Ectodermal cell (in vitro differentiated cells): ENCODE measurements around the gene ICA1L.

Experiments used
- H3K27ac ChIP-seq: 2 replicates; pipeline ENCODE4 v1.7.0; 2013; ENCODE audit warnings: mild to moderate bottlenecking, low read depth, low read length; ENCODE audit not compliant: insufficient read depth, poor library complexity, severe bottlenecking
- H3K27me3 ChIP-seq: 2 replicates; pipeline ENCODE4 v1.7.0; 2013; ENCODE audit warnings: mild to moderate bottlenecking, low read length; ENCODE audit not compliant: insufficient read depth, control insufficient read depth, poor library complexity, severe bottlenecking
- H3K36me3 ChIP-seq: one replicate; pipeline ENCODE4 v1.7.0; 2013; ENCODE audit warnings: low read length; ENCODE audit not compliant: control insufficient read depth, insufficient read depth
- H3K4me1 ChIP-seq: one replicate; pipeline ENCODE4 v1.7.0; 2013; ENCODE audit warnings: low read length; ENCODE audit not compliant: control insufficient read depth, insufficient read depth
- H3K4me3 ChIP-seq: 2 replicates; pipeline ENCODE4 v1.7.0; 2013; ENCODE audit warnings: low read depth, low read length, control low read depth; ENCODE audit not compliant: insufficient read depth
- H3K9me3 ChIP-seq: 2 replicates; pipeline ENCODE4 v1.7.0; 2013; ENCODE audit warnings: mild to moderate bottlenecking, low read length, moderate library complexity; ENCODE audit not compliant: control insufficient read depth
- WGBS, 2 experiments: methylation state at CpG; one replicate each; pipeline ENCODE4 v1.1.7; 2013; ENCODE audit warnings: missing lambda C conversion rate in 2 of 2; 5-methylcytosine and 5-hydroxymethylcytosine counted together

Gene ICA1L

DNA sequence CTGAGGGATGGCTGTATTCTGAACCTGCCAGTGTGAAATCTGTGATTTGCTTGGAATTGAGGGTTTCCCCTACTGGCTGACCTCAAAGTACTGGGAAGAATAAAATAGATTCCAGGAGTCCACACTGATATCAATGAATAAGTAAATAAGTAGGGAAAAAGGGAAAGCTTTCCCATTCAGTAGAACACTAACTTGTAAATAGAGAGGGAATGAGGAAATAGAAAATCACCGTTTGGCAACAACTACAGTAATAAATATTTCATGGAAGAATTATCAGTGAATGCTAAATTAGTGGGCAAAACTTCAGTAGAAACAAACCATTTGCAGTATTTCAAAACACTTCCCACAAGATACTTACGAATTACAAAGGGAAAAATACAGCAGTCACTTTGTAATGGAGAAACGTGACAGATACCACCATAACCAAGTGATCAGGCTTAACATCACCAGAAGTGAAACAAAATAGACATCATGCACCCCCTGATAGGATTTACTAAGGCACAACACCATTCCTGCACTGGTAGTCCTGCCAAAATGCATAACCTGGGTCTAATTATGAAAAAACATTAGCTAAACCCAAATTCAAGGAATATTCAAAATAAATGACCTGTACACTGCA is 88.5 kb downstream of the ICA1L start:
- Histone ChIP-seq H3K9me3 (no peaks in the 10 kb centered on the region), H3K36me3 (peaks cover 9% of the 10 kb centered on the region), H3K27ac (no peak overlapping the region), H3K27me3 (no peaks in the 10 kb centered on the region), H3K4me1 (no peaks in the 10 kb centered on the region), H3K4me3 (no peak overlapping the region)
- WGBS, 2 experiments = 83 to 89% methylated on average over 2 of the region's 3 CpGs

DNA sequence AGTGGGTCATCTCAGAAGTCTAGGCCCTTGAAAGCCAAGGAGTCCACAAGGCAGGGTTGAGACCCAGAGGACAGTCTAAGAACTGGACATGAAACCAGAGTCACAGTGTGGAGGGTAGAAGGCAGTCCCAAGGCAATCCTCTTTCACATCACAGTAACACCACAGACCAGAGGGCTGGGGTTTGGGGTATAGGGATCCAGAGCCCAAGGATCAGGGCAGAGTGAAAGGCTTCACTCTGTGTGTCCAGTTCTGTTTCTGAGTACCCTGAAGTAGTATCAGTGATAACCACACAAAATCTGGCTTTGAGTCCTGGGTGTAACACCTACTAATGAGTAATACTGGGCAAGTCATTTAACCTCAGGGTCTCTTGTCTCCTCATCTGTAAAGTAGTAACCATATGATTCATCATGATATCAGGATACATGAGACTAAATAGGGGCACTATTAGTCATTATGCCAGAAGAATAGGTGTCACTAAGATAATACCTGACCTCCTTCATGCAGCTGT is 91.0 kb downstream of the ICA1L start:
- H3K36me3 ChIP-seq = peaks cover 13% of the 10 kb centered on the region
- H3K9me3 ChIP-seq = no peaks in the 10 kb centered on the region
- no peak overlapping the region for H3K27ac ChIP-seq
- H3K4me1 ChIP-seq = no peaks in the 10 kb centered on the region
- no peaks in the 10 kb centered on the region for H3K27me3 ChIP-seq
- no peak overlapping the region for H3K4me3 ChIP-seq

DNA sequence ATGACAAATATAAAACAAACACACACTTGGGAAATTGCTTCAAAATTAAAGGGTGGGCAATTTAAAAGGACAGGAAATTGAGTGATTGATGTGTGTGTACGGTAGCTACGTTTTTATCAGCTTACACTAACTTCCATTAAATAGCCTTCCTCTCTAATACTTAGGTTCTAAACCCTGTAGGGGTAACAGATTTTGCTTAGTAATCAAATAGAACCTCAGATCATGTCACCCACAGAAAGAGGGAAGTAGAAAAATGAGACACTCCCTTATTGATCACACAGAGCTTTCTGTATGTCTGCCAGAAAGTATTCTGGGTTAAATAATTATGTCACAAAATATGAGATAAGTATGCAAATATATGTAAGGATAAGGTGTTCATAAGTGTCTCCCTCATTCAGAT is 93.3 kb downstream of the ICA1L start:
- Histone ChIP-seq H3K9me3 (no peaks in the 10 kb centered on the region), H3K36me3 (peaks cover 13% of the 10 kb centered on the region)

DNA sequence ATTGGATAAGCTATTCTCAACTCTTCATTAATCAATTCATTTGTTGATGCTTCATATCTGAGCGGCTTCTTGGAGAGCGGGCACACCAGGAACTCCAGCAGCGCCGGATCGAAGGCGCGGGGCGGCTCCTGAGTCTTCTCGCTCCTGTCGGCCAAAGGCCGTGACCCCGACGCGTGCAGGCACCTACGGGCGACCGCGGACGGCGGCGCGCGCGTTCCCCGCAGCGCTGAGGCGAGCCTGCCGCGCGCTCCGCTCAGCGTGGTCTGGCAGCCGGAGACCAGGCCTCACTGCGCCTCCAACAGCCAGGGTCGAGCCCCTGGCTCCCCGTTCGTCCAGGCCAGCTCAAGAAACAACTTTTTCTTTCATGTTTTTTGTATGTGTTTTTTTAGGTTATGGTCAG is 97.5 kb downstream of the ICA1L start:
- Histone ChIP-seq H3K9me3 (no peaks in the 10 kb centered on the region), H3K27ac (no peak overlapping the region), H3K36me3 (peaks cover 4% of the 10 kb centered on the region), H3K4me1 (no peaks in the 10 kb centered on the region), H3K4me3 (no peak overlapping the region), H3K27me3 (no peaks in the 10 kb centered on the region)
- WGBS, 2 experiments = 96 to 97% methylated on average over 37 of the region's 37 CpGs

More for the DNA sequence above, 93.3 kb downstream of the ICA1L start:
- 100% methylated on average over 1 of the region's 2 CpGs; no CpG with 5 or more reads in 1 of the 2 experiments for WGBS, 2 experiments
- no peak overlapping the region for H3K27ac ChIP-seq
- H3K4me3 ChIP-seq = no peak overlapping the region
- H3K4me1 ChIP-seq = no peaks in the 10 kb centered on the region
- no peaks in the 10 kb centered on the region for H3K27me3 ChIP-seq

DNA sequence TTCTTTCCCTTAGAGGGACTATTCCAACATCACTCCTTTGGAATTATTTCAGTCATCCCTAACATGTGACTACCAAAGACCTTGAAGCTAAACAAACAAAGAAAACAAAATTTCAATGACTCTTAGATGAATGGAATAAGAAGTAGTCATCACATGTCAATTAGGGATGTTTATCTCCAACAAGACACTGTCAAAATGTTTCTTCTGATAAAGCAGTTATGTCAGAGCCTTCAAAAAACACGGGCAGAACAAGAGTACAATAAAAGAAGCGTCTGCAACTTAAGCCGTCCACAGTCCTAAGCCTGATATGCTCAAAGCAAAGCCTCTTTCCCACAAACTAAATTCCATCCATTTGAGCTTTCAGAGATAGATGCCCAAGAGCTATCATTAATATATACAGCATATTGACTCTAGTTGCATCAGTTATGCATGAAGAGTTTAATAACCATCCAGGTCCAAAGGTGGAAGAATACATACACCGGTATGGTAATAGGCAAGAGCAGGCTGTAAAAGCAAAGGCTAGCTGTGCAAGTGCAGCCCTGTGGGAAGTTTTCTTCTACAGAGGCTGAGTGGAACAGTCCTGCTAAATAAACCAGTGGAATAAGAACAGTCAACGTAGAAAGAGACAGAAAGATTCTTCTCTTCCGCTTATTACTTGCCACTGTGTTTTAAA is 98.1 kb downstream of the ICA1L start:
- no peaks in the 10 kb centered on the region for H3K9me3 ChIP-seq
- no peak overlapping the region for H3K4me3 ChIP-seq
- H3K36me3 ChIP-seq = peaks cover 4% of the 10 kb centered on the region
- no peaks in the 10 kb centered on the region for H3K4me1 ChIP-seq
- H3K27ac ChIP-seq = no peak overlapping the region
- no peaks in the 10 kb centered on the region for H3K27me3 ChIP-seq
- WGBS, 2 experiments = 96 to 97% methylated on average over 6 of the region's 6 CpGs

DNA sequence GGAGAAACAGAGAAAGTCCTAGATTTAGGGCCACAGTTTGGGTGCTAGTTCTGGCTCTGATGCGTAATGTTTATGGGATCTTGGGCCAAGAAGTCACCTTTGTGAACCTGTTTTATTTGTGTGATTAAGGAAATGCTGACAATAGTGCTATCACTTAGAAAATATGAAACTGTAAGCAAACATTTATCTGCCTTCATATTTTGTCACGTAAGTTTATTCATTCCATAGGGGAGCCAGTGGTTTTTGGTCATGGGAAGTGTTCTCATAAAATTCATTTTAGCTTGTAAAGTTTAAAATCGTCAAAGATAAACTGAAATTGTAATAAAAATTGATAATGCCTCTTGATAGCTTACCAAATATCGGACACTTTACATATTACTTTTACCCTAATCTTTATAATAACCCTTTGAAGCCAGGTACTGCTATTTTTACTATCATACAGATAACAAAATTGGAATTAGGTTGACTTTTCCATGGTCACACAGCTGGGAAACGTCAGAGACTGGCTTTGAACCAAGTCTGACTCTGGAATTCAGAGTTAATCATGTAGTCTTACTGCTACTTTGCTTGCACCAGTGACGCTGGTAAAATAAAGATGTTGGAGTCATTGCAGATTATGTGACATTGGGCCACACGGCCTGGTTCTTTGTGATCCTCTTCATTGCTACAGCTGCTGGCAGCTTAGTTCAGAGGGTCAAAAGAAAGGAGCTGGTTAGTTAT is 99.7 kb downstream of the ICA1L start:
- Histone ChIP-seq H3K36me3 (no peaks in the 10 kb centered on the region), H3K27ac (no peak overlapping the region), H3K4me3 (no peak overlapping the region), H3K27me3 (no peaks in the 10 kb centered on the region), H3K4me1 (no peaks in the 10 kb centered on the region), H3K9me3 (no peaks in the 10 kb centered on the region)
- 94 to 96% methylated on average over 7 of the region's 7 CpGs for WGBS, 2 experiments

DNA sequence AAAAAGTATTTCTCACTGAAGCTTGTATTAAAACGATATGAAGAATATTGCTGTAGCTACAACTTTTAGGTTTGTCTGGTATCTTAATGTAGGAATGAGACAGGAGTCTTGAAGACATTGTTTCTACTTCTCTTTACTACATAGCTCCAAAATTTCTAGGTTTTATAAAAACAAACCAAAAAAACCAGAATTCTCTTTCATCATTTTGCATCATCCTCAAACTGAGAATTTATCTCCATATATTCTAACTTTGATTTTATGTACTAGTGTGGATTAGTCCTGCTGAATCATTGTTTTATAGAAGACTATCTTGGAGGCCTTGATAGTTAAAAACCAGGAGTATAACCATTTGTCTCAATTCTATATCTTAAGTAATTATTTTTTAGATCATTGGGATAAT is 100.2 kb downstream of the ICA1L start:
- Histone ChIP-seq H3K27ac (no peak overlapping the region), H3K27me3 (no peaks in the 10 kb centered on the region), H3K4me1 (no peaks in the 10 kb centered on the region), H3K4me3 (no peak overlapping the region), H3K36me3 (no peaks in the 10 kb centered on the region), H3K9me3 (no peaks in the 10 kb centered on the region)
- 90 to 100% methylated on average over 1 of the region's 1 CpG for WGBS, 2 experiments

DNA sequence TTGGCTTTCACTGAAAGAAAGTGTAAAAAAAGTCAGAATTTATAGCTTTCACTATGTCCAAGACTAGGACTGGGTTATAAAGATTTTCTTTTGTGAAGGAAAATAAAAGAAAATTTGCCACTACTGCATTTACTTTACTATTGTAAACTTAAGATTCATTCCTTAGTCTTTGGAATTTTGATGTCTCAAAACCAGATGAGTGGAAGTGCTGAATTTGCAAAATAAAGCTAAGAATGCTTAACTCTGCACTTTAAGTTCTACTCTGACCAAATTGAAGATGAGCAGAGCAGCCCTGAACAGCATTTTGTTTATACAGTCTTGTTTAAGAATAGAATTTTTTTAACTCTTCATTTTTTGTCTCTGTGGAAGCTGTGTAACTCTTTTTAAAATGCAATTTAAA is 102.4 kb downstream of the ICA1L start:
- Histone ChIP-seq H3K9me3 (no peaks in the 10 kb centered on the region), H3K27me3 (no peaks in the 10 kb centered on the region), H3K4me3 (no peak overlapping the region), H3K36me3 (no peaks in the 10 kb centered on the region), H3K27ac (no peak overlapping the region), H3K4me1 (no peaks in the 10 kb centered on the region)

DNA sequence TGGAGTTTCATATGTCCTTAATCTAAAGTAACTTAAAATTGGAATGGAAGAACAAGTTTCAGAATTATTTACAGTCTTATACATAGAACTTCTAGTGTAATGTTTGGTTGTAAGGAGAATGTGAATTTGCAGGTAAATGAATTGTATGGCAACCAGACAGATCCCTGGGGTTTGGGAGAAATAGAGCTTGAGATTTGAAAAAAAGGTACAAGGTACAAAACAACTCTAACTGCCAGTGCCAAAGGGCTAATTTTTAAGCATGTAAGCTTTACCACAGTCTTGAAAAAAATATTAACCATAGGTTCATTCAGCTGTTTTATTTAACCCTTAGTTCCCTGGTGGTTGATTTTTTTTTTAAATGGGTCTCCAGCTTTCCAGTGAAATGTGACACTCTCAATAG is 103.3 kb downstream of the ICA1L start:
- no peak overlapping the region for H3K4me3 ChIP-seq
- H3K27me3 ChIP-seq = no peaks in the 10 kb centered on the region
- no peaks in the 10 kb centered on the region for H3K36me3 ChIP-seq
- H3K4me1 ChIP-seq = no peaks in the 10 kb centered on the region
- H3K27ac ChIP-seq = no peak overlapping the region
- no peaks in the 10 kb centered on the region for H3K9me3 ChIP-seq

DNA sequence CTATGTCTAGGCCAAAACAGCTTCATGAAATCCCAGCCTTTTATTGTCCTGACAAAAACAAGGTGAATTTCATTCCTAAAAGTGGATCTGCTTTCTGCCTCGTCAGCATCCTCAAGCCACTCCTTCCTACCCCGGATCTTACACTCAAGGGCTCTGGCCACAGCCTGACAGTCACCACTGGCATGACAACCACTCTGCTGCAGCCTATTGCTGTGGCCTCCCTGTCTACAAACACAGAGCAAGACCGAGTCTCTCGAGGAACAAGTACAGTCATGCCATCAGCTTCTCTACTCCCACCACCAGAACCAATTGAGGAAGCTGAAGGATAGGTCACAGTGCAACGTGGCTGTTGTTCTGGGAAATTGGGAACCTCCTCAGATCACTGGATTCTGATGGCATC is 106.1 kb downstream of the ICA1L start:
- Histone ChIP-seq H3K4me3 (no peak overlapping the region), H3K9me3 (no peaks in the 10 kb centered on the region), H3K4me1 (no peaks in the 10 kb centered on the region), H3K27ac (no peak overlapping the region), H3K36me3 (no peaks in the 10 kb centered on the region), H3K27me3 (no peaks in the 10 kb centered on the region)
- 90 to 91% methylated on average over 5 of the region's 5 CpGs for WGBS, 2 experiments
